Stimulated activated CD4-positive, alpha-beta T cell treated with anti-CD3 and anti-CD28 coated beads, TNF-alpha, amount 100 ng/mL, for 48 hours (primary cell): ENCODE results near the gene NME4.

Experiments used
- DNase-seq, 3 donors: peaks; one replicate each; pipeline ENCODE4 v3.0.0-alpha.2; 2020; ENCODE audit warnings: low read depth in 3 of 3

NME4 gene

GRCh38 chr16:363766-364490 lies 33.1 kb upstream of the NME4 start:
- no peak for DNase-seq

GRCh38 chr16:364595-365491 lies 32.2 kb upstream of the NME4 start:
- no peak for DNase-seq

GRCh38 chr16:366476-366875 lies 30.5 kb upstream of the NME4 start:
- DNase-seq, result no peak

GRCh38 chr16:367333-367903 lies 29.6 kb upstream of the NME4 start:
- no peak for DNase-seq

- DNase-seq, result no peak
These were observed 28.4 kb upstream of the NME4 start for GRCh38 chr16:368388-369158.

GRCh38 chr16:369275-369865 lies 27.6 kb upstream of the NME4 start:
- no peak for DNase-seq

GRCh38 chr16:369866-370436 lies 27.0 kb upstream of the NME4 start:
- no peak for DNase-seq

- DNase-seq, result peak; percentile 89 to 91 (median 90)
These were observed 26.6 kb upstream of the NME4 start, which contains the start of gene MRPL28 for GRCh38 chr16:370443-370842. Gene MRPL28, minus strand, starts transcription at chr16:370538. Its CDS starts 320 bp downstream, at chr16:370218.

- no peak for DNase-seq
These were observed 26.0 kb upstream of the NME4 start for GRCh38 chr16:370979-371514.

GRCh38 chr16:371515-372301 lies 25.3 kb upstream of the NME4 start:
- no peak for DNase-seq

- no peak for DNase-seq
These were observed 24.6 kb upstream of the NME4 start for GRCh38 chr16:372302-372983.

GRCh38 chr16:373020-373598 lies 23.9 kb upstream of the NME4 start:
- no peak for DNase-seq

GRCh38 chr16:373848-374615 lies 23.0 kb upstream of the NME4 start:
- DNase-seq, result no peak

- no peak for DNase-seq
These were observed 22.4 kb upstream of the NME4 start for GRCh38 chr16:374616-374926.

GRCh38 chr16:375212-375611 lies 21.8 kb upstream of the NME4 start:
- DNase-seq, result no peak

GRCh38 chr16:375927-376816 lies 20.8 kb upstream of the NME4 start:
- no peak for DNase-seq

GRCh38 chr16:376817-377418 lies 20.1 kb upstream of the NME4 start:
- DNase-seq, result no peak
